ENCODE measurements around the gene TUT4. TPM values are rescaled to one million over a fixed set of nuclear protein-coding genes. Genes with fewer than 3 reads are reported as not detected.

TUT4 gene
- total and polyA plus RNA-seq, 12 donors = 16.9 to 40.6 (median 31.5) TPM

- no peak for ATAC-seq
Measured at GRCh38 chr1:52544665-52545525, 8.0 kb downstream of the TUT4 start.

GRCh38 chr1:52542085-52542688 lies 10.7 kb downstream of the TUT4 start:
- DNase-seq (no peak), ATAC-seq (no peak)
- H3K4me3 ChIP-seq = no peak overlapping the region
- no peaks in the 10 kb centered on the region for H3K4me1 ChIP-seq
- H3K27me3 ChIP-seq = no peaks in the 10 kb centered on the region
- H3K9me3 ChIP-seq = peaks cover 0 to 50% (median 25%) of the 10 kb centered on the region in 11 donors
- intact Hi-C loops (cut with DNase I) = no loop called here
- WGBS, 2 donors = 97 to 98% methylated on average over 5 of the region's 5 CpGs
- peaks cover 0 to 9% (median 0%) of the 10 kb centered on the region in 9 donors for H3K36me3 ChIP-seq
- no peak for TF ChIP-seq CTCF (IDR thresholded peaks at IDR 0.05)
- H3K27ac ChIP-seq = no peak overlapping the region

More at GRCh38 chr1:52544665-52545525, 8.0 kb downstream of the TUT4 start:
- H3K36me3 ChIP-seq = peaks cover 0 to 9% (median 0%) of the 10 kb centered on the region in 9 donors
- 97% methylated on average over 8 of the region's 8 CpGs for WGBS, 2 donors
- no peak overlapping the region for H3K27ac ChIP-seq
- no peaks in the 10 kb centered on the region for H3K27me3 ChIP-seq
- intact Hi-C loops (cut with DNase I) = no loop called here
- H3K4me1 ChIP-seq = peaks cover 0 to 6% (median 0%) of the 10 kb centered on the region in 9 donors
- no peak overlapping the region for H3K4me3 ChIP-seq
- no peak for TF ChIP-seq CTCF (IDR thresholded peaks at IDR 0.05)
- no peak for DNase-seq
- H3K9me3 ChIP-seq = peaks cover 0 to 50% (median 25%) of the 10 kb centered on the region in 11 donors

GRCh38 chr1:52534928-52535764 lies 17.7 kb downstream of the TUT4 start:
- H3K27ac ChIP-seq = no peak overlapping the region
- intact Hi-C loops (cut with DNase I) = no loop called here
- no peak for TF ChIP-seq CTCF (IDR thresholded peaks at IDR 0.05)
- whole genome bisulfite sequencing, 2 donors = 97 to 99% methylated on average over 2 of the region's 2 CpGs
- DNase-seq (no peak), ATAC-seq (no peak)
- peaks cover 0 to 21% (median 0%) of the 10 kb centered on the region in 11 donors for H3K9me3 ChIP-seq
- peaks cover 0 to 19% (median 0%) of the 10 kb centered on the region in 9 donors for H3K4me1 ChIP-seq
- no peak overlapping the region for H3K4me3 ChIP-seq
- H3K27me3 ChIP-seq = no peaks in the 10 kb centered on the region
- H3K36me3 ChIP-seq = peaks cover 0 to 4% (median 0%) of the 10 kb centered on the region in 9 donors

GRCh38 chr1:52533713-52534112 lies 19.2 kb downstream of the TUT4 start:
- Histone ChIP-seq H3K27me3 (no peaks in the 10 kb centered on the region), H3K4me3 (no peak overlapping the region), H3K36me3 (peaks cover 0 to 4% (median 0%) of the 10 kb centered on the region in 9 donors), H3K9me3 (peaks cover 0 to 21% (median 0%) of the 10 kb centered on the region in 11 donors), H3K4me1 (peaks cover 0 to 19% (median 0%) of the 10 kb centered on the region in 9 donors), H3K27ac (no peak overlapping the region)
- intact Hi-C loops (cut with DNase I) = no loop called here
- no peak for DNase-seq
- no peak for ATAC-seq
- whole genome bisulfite sequencing, 2 donors = 94 to 96% methylated on average over 9 of the region's 9 CpGs
- TF ChIP-seq CTCF (IDR thresholded peaks at IDR 0.05) = no peak

Data from heart right ventricle (tissue), 16 donors.